NCI-H82 treated with DMSO at 0.1 percent for 48 hours (cell line): ENCODE results near the gene SLC4A7.
"Not testable (repeated sequence)": the region's sequence is repeated elsewhere in the genome, so short reads cannot be mapped to it uniquely, and the experiment has no call there.

ENCODE experiments used
- DNase-seq: peaks from one replicate; lab custom pipeline; 2025; ENCODE audit not compliant: unreplicated experiment; lab: John Stamatoyannopoulos, UW

The SLC4A7 gene

DNA sequence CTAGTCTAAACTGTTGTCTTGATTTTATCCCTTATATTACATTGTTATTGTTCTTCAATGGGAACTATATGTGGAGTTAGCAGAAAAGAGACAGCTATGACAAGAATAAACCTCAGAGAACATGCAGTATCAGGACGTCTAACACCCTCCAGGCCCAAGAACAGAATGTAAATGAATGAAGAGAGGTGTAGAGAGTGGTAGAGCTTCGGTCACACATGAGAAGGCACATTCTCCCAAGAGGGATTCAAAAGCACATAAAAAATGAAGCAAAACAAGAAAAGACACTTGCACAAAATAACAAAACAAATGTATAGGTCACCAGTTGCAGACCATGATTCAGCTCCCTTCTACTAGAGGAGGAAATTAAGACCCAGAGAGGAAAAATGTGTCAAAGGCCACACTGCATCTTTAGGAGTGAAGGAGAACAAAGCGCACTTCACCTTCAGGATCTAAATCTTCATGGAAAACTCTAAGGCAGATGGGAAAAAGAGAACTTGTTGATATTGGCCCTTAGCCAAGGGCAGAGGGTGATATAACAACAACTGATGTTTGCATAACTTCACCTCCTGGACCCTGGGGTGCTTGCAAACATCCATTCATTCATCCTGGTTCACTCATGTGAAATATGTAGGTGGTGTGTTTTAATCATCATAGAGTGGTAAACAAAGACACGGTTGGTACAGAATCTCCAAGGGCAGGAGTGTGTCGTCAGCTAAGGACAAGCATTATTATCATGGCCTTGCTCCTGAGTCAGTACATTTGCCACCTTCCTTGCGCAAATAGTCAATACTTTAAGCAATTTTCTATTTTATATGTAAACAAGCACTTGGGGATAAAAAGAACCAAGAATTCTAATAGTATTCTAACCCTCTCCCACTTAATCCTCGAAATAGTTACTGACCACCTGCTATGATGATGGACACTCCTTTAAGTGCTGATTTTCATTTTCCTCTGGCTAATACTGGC lies 123.8 kb downstream of the SLC4A7 start:
- no peak for DNase-seq

DNA sequence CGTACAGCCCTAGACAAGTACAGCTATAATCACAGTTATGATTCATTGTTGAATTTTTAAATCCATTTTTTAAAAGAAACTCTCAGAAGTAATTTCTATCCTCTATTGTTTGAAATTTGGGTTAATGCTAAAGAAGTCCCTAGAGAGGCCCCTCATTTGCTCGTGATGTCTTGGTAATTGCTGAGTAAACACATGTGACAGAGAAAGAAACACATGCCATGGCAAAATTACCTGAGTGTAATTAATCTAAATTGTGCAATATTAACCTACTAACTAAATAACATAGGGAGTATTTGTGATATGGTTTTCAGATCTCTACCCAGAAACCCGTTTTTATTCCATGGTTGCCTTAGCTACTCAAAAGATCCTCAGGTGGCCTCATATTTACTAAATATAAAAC lies 125.8 kb downstream of the SLC4A7 start:
- no peak for DNase-seq

DNA sequence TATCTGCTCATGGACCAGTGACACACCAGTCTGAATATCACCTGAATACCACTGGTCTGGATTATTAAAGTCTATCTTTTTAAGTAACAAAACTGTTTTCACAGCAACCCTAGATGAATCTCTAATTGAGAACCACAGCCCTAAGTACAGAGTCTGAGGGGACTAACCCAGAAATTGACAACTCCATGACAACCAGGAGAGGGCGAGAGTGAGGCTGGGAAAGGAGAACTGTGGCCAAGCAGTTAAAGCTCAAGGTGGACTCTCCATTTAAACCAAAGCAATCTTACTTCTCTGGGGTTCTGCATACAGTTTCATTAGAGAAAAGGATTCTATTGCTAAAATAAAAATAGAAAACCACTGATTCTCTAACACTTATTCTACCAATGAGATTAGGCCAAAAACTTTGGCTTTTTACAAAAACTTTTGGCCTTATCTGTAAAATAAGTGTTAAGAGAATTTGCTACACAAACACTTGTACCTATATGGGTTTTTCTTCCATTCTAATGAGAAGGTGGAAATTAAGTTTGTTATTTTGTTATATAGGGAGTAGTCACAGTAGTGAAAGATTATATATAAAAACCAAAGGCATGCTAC lies 126.4 kb downstream of the SLC4A7 start:
- peak; percentile 43 for DNase-seq

DNA sequence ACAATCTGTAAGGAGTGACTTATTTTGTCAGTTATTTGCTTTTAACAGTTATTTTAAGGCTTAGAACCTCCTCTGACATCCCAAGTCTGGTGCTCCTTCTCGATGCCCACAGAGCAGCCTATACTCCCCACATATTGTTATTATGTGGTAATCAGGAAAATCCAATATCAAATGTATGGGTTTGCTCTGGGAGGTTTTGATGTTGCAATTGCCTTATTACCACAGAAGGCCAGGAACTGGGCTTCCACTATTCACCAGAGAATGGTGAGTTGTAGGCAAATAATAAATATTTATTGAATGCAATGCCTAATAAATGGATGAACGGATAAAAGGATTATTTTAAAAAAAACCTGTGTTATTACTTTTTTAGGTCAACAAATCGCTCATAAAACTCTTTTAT lies 127.2 kb downstream of the SLC4A7 start:
- DNase-seq = no peak

DNA sequence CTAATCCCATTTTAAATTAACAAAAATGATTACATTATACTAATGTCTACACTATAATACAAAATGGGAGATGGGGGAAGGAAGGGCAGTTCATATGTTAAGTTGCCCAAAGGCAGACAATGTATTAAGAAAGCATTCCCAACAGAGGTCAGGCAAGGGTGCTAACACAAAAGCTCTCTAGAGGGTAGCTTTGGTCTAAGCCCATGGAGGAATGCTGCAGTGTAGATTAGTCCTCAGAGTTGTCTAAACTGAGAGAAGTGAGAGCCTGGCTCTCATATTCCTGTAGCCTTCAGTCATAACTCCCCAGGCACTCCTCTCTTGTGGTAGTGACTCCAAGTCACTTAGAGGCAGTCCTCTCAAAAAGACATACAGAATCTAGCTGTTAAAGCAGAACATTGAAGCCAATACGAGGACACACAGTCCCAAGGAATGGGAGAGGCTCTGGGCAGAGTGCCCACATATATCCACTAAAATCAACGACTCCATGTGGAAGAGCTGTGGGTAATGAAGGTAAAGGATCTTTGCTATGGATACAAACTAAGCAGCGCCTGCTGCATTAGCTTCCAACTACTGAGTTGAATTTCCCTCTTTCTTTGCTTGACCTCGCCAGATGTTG lies 129.5 kb downstream of the SLC4A7 start:
- DNase-seq = no peak

DNA sequence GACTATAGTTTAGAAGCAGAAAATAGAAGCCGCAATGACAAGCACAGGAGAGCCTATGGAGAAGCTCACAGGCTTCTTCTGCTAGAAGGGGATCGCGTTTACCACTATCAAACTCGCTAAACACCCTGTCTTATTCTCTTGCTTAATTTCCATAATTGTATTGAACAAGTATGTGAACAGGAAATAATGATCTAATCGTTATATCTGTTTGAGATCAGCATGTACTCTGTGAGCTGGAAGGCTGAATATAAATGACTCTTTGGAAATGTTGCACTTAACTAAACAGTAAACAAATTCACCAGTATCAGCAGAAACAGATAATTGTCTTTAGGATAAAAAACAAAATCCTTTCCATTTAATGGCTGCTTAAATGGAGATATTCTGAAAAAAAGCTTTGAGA lies 130.0 kb downstream of the SLC4A7 start:
- no peak for DNase-seq

DNA sequence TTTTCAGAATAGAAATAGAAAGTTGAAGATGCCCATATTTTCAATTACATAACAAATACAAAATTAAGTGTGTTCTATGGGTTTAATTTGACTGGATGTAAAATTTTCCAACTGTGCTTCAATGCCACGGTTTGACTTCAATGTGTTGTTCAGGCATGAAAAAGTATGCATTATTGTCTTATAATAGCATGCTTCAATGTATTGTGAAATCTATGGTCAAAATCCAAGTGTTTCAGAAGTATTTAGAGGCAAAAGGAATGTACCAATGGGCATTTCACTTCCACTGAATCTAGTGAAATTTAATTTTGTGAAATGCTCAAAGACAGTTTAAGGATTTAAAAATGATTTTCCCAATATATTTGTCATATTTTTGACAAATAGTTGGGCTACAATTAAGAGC lies 131.0 kb downstream of the SLC4A7 start:
- no peak for DNase-seq

DNA sequence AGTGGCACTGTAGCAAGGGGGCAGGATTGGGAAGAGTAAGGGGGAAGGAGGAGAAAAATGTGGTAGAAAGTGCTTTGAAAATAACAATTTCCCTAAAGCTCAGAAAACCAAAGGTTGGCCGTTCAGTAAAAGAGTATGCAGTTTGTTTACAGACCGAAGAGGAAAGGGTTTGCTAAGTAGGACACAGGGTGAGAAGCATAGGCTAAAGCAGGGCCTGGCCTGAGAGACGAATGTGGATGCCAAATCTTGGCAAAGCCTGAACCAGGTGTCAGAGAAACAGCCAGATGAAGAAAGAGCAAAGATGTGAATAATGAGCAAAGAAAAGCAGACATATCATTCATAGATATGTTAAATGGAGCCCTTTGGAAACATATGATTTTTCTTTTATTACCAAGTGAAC lies 132.1 kb downstream of the SLC4A7 start:
- no peak for DNase-seq

DNA sequence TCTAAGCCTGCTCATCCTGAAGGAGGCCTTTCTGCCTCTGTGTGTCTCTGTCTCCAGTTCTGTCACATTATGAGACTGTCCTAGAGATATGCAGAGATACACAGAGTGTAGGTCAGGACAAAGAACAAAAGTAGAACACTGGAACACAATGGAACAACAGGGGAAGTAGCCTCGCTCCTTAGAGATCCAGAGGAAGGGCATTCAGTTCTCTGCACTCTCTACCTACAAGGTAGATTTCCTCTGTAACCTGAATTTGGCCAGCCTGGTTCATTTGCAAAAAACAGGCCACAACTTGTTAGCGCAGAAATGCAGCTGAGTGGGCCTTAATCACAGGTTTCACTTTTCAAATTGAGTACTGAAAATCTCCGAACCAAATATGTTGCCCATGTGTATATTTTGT lies 134.4 kb downstream of the SLC4A7 start:
- DNase-seq = no peak

DNA sequence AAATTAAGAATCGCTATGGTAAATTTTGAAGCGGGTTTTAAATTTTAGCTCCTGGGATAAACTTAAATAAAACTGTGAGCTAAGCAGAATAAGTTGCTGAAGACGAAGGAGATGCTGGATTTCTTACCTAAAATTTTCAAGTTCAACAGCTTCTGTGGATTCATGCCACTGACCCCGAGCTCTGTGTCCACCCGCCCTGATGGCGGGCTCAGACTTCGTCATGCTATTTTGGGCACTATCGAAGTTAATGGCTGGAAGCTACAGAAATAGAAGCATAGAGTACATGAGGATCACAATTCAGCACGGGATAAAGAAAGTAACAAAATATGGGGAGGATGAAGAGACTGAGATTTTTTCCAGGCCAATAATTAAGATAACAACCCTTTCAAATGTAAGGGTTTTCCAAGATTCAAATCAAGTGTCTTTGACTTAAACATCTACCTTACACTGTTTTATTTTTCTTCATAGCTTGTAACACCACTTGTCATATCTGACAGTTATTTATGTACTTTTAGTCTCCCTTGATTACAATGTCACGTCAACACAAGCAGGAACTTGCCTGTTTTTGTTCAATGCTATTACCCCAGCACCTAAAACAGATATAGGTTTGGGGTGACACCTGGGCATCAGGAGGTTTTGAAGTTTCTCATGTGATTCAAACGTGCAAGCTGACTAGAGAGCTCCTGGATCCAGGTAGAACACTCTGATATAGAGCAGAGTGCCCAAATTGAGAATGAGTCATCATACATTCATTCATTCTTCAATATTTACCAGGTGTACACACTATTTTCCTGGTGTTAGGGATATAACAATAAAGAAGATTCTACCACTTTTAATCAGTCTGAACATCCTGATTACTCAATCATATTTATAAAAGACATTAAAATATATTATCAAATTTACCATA lies 138.0 kb downstream of the SLC4A7 start:
- no peak for DNase-seq

DNA sequence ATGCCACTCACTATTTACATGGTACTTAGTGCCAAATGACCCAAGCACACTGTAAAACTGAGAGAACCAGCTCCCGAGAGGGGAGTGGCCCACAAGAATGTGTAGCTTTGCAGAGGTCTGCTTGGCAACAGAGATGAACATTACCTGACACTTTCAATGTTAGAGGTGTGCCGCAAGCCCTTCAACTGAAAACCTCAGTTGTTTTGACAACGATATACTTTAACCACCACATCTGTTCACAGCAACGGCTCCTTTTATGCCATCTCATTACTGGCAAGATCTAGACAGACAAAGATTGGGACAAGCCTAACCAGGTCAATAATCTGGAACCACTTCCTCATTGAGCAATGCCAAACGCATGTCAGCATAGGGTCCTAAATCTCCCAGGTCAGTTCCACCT lies 138.7 kb downstream of the SLC4A7 start:
- no peak for DNase-seq

DNA sequence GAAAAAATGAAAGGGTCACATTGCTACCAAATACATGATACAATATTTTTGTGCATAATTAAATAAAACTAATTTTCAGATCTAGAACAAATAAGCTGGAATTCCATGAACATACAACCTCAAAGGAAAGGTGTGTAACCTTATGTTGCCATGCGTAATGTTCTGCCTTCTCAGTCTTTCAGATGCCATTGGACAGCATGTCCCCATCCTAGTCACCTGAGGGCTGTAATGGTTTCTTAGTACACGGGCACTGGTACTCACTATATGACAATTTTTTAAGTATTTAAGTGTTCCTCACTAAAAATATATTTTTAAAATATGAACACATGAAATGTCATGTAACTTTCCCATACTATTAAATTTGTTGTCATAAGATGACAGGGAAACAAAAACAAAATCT lies 139.1 kb downstream of the SLC4A7 start:
- no peak for DNase-seq

DNA sequence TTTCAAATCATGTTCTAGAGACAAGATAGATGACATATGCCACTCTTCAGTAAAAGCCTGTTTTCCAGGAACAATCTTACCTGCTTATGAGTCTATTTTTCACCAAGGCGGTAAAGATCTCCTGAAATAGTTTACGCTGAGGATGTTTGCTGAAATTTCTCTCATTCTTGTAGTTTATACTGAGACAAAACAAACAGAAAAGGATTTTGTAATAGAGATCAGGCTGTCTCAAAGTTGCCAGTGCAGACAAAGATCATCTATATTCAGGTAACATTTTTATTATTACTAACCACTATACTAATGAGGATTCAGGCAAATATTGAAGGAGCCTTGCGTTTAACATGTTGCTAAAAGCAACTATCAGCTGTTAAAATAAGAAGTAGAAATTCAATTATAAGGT lies 140.0 kb downstream of the SLC4A7 start:
- DNase-seq = no peak

DNA sequence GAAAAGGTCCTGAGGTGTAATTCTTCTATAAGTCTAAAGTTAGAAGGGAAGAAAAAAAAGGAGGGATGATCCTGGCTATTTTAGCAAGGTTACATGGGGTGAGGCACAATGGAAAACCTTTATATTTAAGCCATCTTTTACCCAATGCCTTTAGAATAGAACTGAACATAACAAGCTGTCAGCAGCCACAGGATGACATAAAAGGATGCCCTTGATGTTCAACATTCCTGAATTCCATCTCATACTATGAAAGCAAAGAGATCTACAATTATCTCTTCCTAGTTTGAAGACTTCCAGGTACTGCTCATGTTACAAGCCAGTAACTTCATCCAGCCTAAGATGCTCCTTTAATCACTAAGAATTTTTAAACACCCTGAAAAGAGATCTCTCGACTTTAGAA lies 141.9 kb downstream of the SLC4A7 start:
- no peak for DNase-seq

DNA sequence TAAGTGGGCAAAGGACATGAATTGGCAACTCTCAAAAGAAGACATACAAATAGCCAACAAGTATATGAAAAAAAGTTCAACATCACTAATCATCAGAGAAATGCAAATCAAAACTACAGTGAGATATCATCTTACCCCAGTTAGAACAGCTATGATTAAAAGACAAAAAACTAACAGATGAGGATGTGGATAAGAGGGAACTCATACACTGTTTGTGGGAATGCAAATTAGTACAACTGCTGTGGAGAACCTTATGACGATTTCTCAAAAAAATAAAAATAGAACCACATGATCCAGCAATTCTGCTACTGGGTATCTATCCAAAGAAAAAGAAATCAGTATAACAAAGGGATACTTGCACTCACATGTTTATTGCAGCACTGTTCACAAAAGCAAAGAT lies 143.7 kb downstream of the SLC4A7 start:
- DNase-seq = no peak

DNA sequence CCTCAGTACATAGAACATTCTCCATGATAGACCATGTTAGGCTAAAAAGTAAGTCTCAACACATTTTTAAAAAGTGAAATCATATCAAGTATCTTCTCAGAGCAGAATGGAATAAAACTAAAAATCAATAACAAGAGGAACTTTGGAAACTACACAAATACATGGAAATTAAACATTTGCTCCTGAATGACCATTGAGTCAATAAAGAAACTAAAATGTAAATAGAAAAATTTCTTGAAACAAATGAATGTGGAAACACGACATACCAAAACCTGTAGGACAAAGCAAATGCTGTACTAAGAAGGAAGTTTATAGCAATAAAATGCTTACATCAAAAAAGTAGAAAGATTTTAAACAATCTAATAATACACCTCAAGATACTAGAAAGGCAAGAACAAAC lies 148.6 kb downstream of the SLC4A7 start:
- no peak for DNase-seq

DNA sequence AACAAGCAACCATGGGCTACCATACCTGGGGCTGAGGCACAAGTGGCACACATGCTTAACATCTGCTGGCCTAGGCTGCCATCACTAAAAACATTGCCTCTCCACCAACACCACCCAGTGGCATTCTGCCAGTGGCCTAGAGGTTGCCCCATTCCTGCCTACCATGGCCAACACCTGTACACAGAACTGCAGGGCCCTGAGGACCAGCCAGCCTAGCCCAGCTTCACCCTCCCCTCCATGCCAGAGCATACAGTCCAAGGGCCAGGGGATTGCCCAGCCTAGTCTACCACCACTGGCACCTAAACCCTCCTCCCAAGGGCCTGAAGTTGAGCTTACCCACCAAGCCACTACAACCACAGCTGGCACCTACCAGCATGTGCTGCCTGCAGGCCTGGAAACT lies 150.3 kb downstream of the SLC4A7 start:
- DNase-seq = no peak

DNA sequence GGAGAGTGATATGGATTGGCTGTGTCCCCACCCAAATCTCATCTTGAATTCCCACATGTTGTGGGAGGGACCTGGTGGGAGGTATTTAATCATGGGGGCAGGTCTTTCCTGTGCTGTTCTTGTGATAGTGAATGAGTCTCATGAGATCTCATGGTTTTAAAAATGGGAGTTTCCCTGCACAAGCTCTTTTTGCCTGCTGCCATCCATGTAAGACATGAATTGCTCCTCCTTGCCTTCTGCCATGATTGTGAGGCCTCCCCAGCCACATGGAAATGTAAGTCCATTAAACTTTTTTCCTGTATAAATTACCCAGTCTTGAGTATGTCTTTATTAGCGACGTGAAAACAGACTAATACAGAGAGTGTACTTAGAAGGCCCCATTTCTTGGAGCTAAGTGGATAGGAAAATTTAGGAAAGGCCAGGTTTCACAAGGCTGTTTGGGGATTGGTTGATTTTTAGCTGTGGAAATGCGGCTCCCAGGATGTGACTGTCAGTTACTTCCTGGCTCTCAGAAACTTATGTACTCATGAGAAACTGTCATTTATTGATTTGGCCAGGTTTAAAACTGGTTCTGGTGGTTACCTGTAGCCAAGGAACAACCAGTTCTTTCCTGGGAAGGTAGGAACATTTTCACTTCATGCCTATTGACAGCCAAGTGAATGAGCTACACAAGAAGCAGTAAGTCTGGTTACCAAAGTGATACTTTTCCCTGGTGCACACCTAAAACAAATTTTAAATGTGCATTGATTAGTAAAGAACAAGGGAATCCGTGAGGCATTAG lies 155.0 kb downstream of the SLC4A7 start:
- not testable (repeated sequence) for DNase-seq

DNA sequence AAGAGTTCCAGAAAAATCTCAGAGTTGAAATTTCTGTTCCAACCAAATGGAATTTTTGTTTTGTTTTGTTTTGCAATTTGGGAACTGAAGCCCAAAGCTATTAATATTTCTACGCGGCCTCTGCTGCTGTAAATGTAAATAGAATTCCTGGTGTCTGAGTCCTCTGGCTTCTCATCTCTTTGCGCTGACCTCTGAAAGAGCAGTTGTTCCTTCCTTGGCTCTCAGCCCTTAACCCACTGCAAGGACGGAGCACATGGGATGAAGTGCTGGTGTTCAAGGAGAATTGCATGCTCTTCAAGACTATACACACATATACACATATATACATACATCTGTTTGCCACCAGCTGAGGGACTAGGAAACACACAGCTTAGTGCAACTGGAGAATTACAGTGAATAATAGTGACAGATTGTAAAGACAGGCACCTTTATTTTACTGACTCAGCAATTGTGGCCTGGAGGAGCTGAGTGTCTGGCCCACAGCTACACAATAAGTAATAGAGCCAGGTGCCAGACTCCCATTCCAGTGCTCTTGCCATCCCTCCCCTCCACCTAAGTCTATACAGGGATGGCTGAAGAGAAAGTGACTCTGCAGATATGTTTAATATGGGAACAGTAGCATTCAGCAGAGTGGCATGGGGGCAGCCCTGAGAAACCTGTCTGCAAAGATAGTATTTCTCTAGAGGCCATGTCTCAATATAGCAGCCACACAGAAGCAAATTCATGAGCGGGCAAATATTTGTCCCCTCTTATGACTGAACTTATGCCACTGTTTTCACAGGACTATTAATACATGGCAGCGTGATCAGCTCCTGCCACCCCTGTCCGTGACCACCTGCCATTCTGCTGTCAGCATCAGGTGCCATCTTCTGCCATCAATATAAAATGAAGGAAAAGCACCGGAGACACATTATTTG lies 157.3 kb downstream of the SLC4A7 start:
- no peak for DNase-seq
